Measurements from ENCODE around the gene IGFL3. TPM values are rescaled to one million over a fixed set of nuclear protein-coding genes. Genes with fewer than 3 reads are reported as not detected.
A peak's percentile ranks its signal among the peaks of the same experiment; 100 is the strongest.
"Not testable (repeated sequence)": the region's sequence is repeated elsewhere in the genome, so short reads cannot be mapped to it uniquely, and the experiment has no call there.

The IGFL3 gene
- total RNA-seq, 1 experiment from 2014 or later, result not detected

- Mint-ChIP-seq H3K9me3 (ENCODE audit: unreplicated experiment) (no peaks in the 10 kb centered on the region), H3K27ac (ENCODE audit: low read depth, unreplicated experiment) (no peak overlapping the region), H3K36me3 (ENCODE audit: insufficient read depth, unreplicated experiment) (no peaks in the 10 kb centered on the region), H3K4me1 (ENCODE audit: insufficient read depth, unreplicated experiment) (peaks cover 7% of the 10 kb centered on the region), H3K27me3 (ENCODE audit: insufficient read depth, unreplicated experiment) (no peaks in the 10 kb centered on the region), H3K4me3 (ENCODE audit: unreplicated experiment) (no peak overlapping the region)
- no TSS peak for BruUV-seq (replicated peaks)
- intact Hi-C loops (cut with micrococcal nuclease), result no loop called here
- no peak for TF ChIP-seq CTCF (IDR thresholded peaks at IDR 0.05; ENCODE audit: unreplicated experiment)
- ChIA-PET CTCF (no interaction called here), POLR2A (no interaction called here)
- peak; percentile 65 for DNase-seq (ENCODE audit: unreplicated experiment)
These were observed 17.1 kb downstream of the IGFL3 start for GRCh38 chr19:46107371-46107770.

GRCh38 chr19:46102333-46102732 is 22.2 kb downstream of the IGFL3 start:
- H3K9me3 Mint-ChIP-seq (ENCODE audit: unreplicated experiment); BruUV-seq (replicated peaks); DNase-seq (ENCODE audit: unreplicated experiment); H3K36me3 Mint-ChIP-seq (ENCODE audit: insufficient read depth, unreplicated experiment); H3K27me3 Mint-ChIP-seq (ENCODE audit: insufficient read depth, unreplicated experiment); POLR2A ChIA-PET; H3K27ac Mint-ChIP-seq (ENCODE audit: low read depth, unreplicated experiment); H3K4me3 Mint-ChIP-seq (ENCODE audit: unreplicated experiment); intact Hi-C loops (cut with micrococcal nuclease); H3K4me1 Mint-ChIP-seq (ENCODE audit: insufficient read depth, unreplicated experiment): not testable (repeated sequence)
- CTCF ChIA-PET, result interaction anchor here (0.9 to 1.1 kb wide), 2 partner anchors 13 to 23 kb away, joined by 3 read pairs; no protein-coding TSS in a partner anchor

GRCh38 chr19:46101293-46101692 is 23.2 kb downstream of the IGFL3 start:
- Mint-ChIP-seq H3K4me3 (ENCODE audit: unreplicated experiment) (no peak overlapping the region), H3K27ac (ENCODE audit: low read depth, unreplicated experiment) (no peak overlapping the region), H3K27me3 (ENCODE audit: insufficient read depth, unreplicated experiment) (peaks cover 18% of the 10 kb centered on the region), H3K36me3 (ENCODE audit: insufficient read depth, unreplicated experiment) (no peaks in the 10 kb centered on the region), H3K4me1 (ENCODE audit: insufficient read depth, unreplicated experiment) (no peaks in the 10 kb centered on the region), H3K9me3 (ENCODE audit: unreplicated experiment) (peaks cover 14% of the 10 kb centered on the region)
- BruUV-seq (replicated peaks), result no TSS peak
- no peak for TF ChIP-seq CTCF (IDR thresholded peaks at IDR 0.05; ENCODE audit: unreplicated experiment)
- ChIA-PET POLR2A (interaction anchor here (1.2 kb wide), 1 partner anchor 14 kb away, joined by 4 read pairs; no protein-coding TSS in a partner anchor), CTCF (interaction anchor here (0.7 to 1.7 kb wide), 5 partner anchors 22 to 88 kb away, joined by 3 to 6 read pairs (median 3); no protein-coding TSS in a partner anchor)
- no peak for DNase-seq (ENCODE audit: unreplicated experiment)
- intact Hi-C loops (cut with micrococcal nuclease), result no loop called here

- no TSS peak for BruUV-seq (replicated peaks)
- Mint-ChIP-seq H3K36me3 (ENCODE audit: insufficient read depth, unreplicated experiment) (no peaks in the 10 kb centered on the region), H3K27me3 (ENCODE audit: insufficient read depth, unreplicated experiment) (peaks cover 25% of the 10 kb centered on the region), H3K27ac (ENCODE audit: low read depth, unreplicated experiment) (no peak overlapping the region), H3K4me1 (ENCODE audit: insufficient read depth, unreplicated experiment) (no peaks in the 10 kb centered on the region), H3K4me3 (ENCODE audit: unreplicated experiment) (no peak overlapping the region), H3K9me3 (ENCODE audit: unreplicated experiment) (peaks cover 14% of the 10 kb centered on the region)
- no peak for TF ChIP-seq CTCF (IDR thresholded peaks at IDR 0.05; ENCODE audit: unreplicated experiment)
- intact Hi-C loops (cut with micrococcal nuclease), result no loop called here
- no peak for DNase-seq (ENCODE audit: unreplicated experiment)
- POLR2A ChIA-PET, result interaction anchor here (1.2 kb wide), 1 partner anchor 15 kb away, joined by 4 read pairs; no protein-coding TSS in a partner anchor
- CTCF ChIA-PET, result interaction anchor here (1.3 to 1.7 kb wide), 2 partner anchors 23 to 89 kb away, joined by 4 to 6 read pairs; no protein-coding TSS in a partner anchor
These were observed 24.1 kb downstream of the IGFL3 start for GRCh38 chr19:46100344-46100743.

Data from MCF 10A (cell line).